ENCODE data around the gene TACR1.

- TF ChIP-seq POLR2AphosphoS5 (IDR thresholded peaks at IDR 0.05), result no peak
- TF ChIP-seq CTCF (IDR thresholded peaks at IDR 0.05), result no peak
- TF ChIP-seq POLR2A (IDR thresholded peaks at IDR 0.05), result no peak
Observed at GRCh38 chr2:75224636-75225094, 25.3 kb upstream of the TACR1 start.
